Measurements from ENCODE around the gene TRIM7.

The TRIM7 gene

GRCh38 chr5:181159286-181160151, 45.5 kb downstream of the TRIM7 start:
- Histone ChIP-seq H3K27me3 (peaks cover 62% of the 10 kb centered on the region), H3K4me1 (ENCODE audit: control insufficient read depth in 1 of 2, insufficient read depth in 1 of 2, low read depth in 1 of 2, low read length in 1 of 2) (peaks cover 4 to 6% of the 10 kb centered on the region in 2 experiments), H3K9me3 (no peaks in the 10 kb centered on the region), H3K36me3 (no peaks in the 10 kb centered on the region), H3K4me3 (ENCODE audit: low read depth in 1 of 2, low read length in 1 of 2) (no peak overlapping the region), H3K27ac (peak overlapping the region; percentile 79)
- TF ChIP-seq, protein P1, sequence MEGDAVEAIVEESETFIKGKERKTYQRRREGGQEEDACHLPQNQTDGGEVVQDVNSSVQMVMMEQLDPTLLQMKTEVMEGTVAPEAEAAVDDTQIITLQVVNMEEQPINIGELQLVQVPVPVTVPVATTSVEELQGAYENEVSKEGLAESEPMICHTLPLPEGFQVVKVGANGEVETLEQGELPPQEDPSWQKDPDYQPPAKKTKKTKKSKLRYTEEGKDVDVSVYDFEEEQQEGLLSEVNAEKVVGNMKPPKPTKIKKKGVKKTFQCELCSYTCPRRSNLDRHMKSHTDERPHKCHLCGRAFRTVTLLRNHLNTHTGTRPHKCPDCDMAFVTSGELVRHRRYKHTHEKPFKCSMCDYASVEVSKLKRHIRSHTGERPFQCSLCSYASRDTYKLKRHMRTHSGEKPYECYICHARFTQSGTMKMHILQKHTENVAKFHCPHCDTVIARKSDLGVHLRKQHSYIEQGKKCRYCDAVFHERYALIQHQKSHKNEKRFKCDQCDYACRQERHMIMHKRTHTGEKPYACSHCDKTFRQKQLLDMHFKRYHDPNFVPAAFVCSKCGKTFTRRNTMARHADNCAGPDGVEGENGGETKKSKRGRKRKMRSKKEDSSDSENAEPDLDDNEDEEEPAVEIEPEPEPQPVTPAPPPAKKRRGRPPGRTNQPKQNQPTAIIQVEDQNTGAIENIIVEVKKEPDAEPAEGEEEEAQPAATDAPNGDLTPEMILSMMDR (IDR thresholded peaks at IDR 0.05): peak; percentile 82

- Histone ChIP-seq H3K27me3 (peaks cover 55% of the 10 kb centered on the region), H3K4me1 (ENCODE audit: control insufficient read depth in 1 of 2, insufficient read depth in 1 of 2, low read depth in 1 of 2, low read length in 1 of 2) (peaks cover 4 to 6% of the 10 kb centered on the region in 2 experiments), H3K4me3 (ENCODE audit: low read depth in 1 of 2, low read length in 1 of 2) (no peak overlapping the region), H3K36me3 (no peaks in the 10 kb centered on the region), H3K27ac (no peak overlapping the region), H3K9me3 (no peaks in the 10 kb centered on the region)
- TF ChIP-seq, protein P1 (IDR thresholded peaks at IDR 0.05): no peak
Observed at GRCh38 chr5:181158869-181159268, 46.1 kb downstream of the TRIM7 start.

- H3K4me3 ChIP-seq (ENCODE audit: low read depth in 1 of 2, low read length in 1 of 2): no peak overlapping the region
- H3K4me1 ChIP-seq (ENCODE audit: control insufficient read depth in 1 of 2, insufficient read depth in 1 of 2, low read depth in 1 of 2, low read length in 1 of 2): peaks cover 0 to 6% of the 10 kb centered on the region in 2 experiments
- H3K36me3 ChIP-seq: no peaks in the 10 kb centered on the region
- H3K27me3 ChIP-seq: peaks cover 34% of the 10 kb centered on the region
- TF ChIP-seq, protein P1 (IDR thresholded peaks at IDR 0.05): no peak
- H3K9me3 ChIP-seq: no peaks in the 10 kb centered on the region
- H3K27ac ChIP-seq: no peak overlapping the region
Observed at GRCh38 chr5:181156758-181157157, 48.2 kb downstream of the TRIM7 start.

DNA sequence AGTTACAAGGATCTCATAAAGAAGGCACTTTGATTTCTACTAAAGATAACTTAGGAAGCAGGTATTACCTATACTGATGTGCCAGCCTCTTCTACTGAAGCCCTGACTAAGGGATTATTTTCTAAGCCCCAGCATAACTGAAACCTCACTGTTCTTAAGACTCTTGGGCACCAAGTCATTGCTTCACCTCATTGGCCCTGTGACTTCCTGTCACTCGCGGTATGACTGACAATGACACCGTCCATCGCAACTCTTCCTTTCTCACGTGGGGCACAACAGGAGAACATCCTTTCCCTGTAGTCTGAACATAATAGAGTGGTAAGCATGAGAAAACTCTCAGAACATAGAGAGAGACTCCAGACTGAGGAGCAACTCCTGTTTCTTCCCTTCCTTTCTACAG, 51.2 kb downstream of the TRIM7 start:
- no peaks in the 10 kb centered on the region for H3K4me1 ChIP-seq (ENCODE audit: control insufficient read depth in 1 of 2, insufficient read depth in 1 of 2, low read depth in 1 of 2, low read length in 1 of 2)
- H3K4me3 ChIP-seq (ENCODE audit: low read depth in 1 of 2, low read length in 1 of 2): no peak overlapping the region
- H3K27ac ChIP-seq: no peak overlapping the region
- H3K36me3 ChIP-seq: no peaks in the 10 kb centered on the region
- TF ChIP-seq, protein P1 (IDR thresholded peaks at IDR 0.05): no peak
- peaks cover 54% of the 10 kb centered on the region for H3K27me3 ChIP-seq
- H3K9me3 ChIP-seq: no peaks in the 10 kb centered on the region

- H3K4me1 ChIP-seq (ENCODE audit: control insufficient read depth in 1 of 2, insufficient read depth in 1 of 2, low read depth in 1 of 2, low read length in 1 of 2): no peaks in the 10 kb centered on the region
- no peaks in the 10 kb centered on the region for H3K9me3 ChIP-seq
- H3K27me3 ChIP-seq: peaks cover 56% of the 10 kb centered on the region
- H3K27ac ChIP-seq: no peak overlapping the region
- no peak overlapping the region for H3K4me3 ChIP-seq (ENCODE audit: low read depth in 1 of 2, low read length in 1 of 2)
- TF ChIP-seq, protein P1 (IDR thresholded peaks at IDR 0.05): no peak
- H3K36me3 ChIP-seq: no peaks in the 10 kb centered on the region
Observed at GRCh38 chr5:181152406-181152805, 52.6 kb downstream of the TRIM7 start.

Data from neutrophil (primary cell).